EL (cell line): ENCODE data around the gene DCN.

Experiments used
- DNase-seq: peaks from one replicate; pipeline ENCODE4 v3.0.0-alpha.2; 2016

DCN gene

GRCh38 chr12:91098941-91099340 lies 83.7 kb downstream of the DCN start:
- DNase-seq: peak; percentile 86

- no peak for DNase-seq
These were observed 84.2 kb downstream of the DCN start for GRCh38 chr12:91098461-91098860.

- no peak for DNase-seq
These were observed 87.7 kb downstream of the DCN start for GRCh38 chr12:91094957-91095356.

- no peak for DNase-seq
These were observed 88.5 kb downstream of the DCN start for GRCh38 chr12:91094032-91094662.

GRCh38 chr12:91093341-91093740 lies 89.3 kb downstream of the DCN start:
- DNase-seq: no peak

GRCh38 chr12:91091916-91092715 lies 90.5 kb downstream of the DCN start:
- DNase-seq: peak; percentile 52
